IMR-90 (cell line): ENCODE data around the gene LIPG. TPM values are rescaled to one million over a fixed set of nuclear protein-coding genes. Genes with fewer than 3 reads are reported as not detected.

Experiments
- ATAC-seq: fragments of 200-7000 bp; cut with Tn5 transposase; 2 replicates; pipeline ENCODE4 v1.9.1; 2020; ENCODE audit warnings: low read depth, mild to moderate bottlenecking, moderate library complexity
- BruUV-seq: library from RNA; stranded (reverse); fragments of 400-500 nt; replicated peaks from 2 replicates; lab custom pipeline; 2021; lab: Mats Ljungman, UMichigan
- CTCF ChIA-PET: fragments of 300-600 bp; formaldehyde crosslinking; extraction: SDS; loops from one replicate; lab custom pipeline; 2021; ENCODE audit warnings: antibody characterized with exemption; lab: Yijun Ruan, JAX
- POLR2A ChIA-PET: fragments of 300-600 bp; sonication (Branson Sonifier 250); formaldehyde crosslinking; loops from one replicate; lab custom pipeline; 2022; ENCODE audit warnings: antibody characterized with exemption; ENCODE audit not compliant: unreplicated experiment; lab: Charles Lee
- DNase-seq: peaks from one replicate; pipeline ENCODE4 v3.0.0; 2013
- H2AFZ ChIP-seq: replicated peaks from 2 replicates; pipeline ENCODE3; 2013; ENCODE audit warnings: low read length, mild to moderate bottlenecking; ENCODE audit not compliant: poor library complexity
- H2AK5ac ChIP-seq: 2 replicates; pipeline ENCODE4 v1.6.1; 2013; ENCODE audit warnings: low read depth, low read length, inconsistent platforms
- H2AK9ac ChIP-seq: replicated peaks from 2 replicates; pipeline ENCODE3; 2013; ENCODE audit warnings: mild to moderate bottlenecking, low read depth, low read length, moderate library complexity; ENCODE audit not compliant: poor library complexity
- H2BK120ac ChIP-seq: 2 replicates; pipeline ENCODE4 v1.6.1; 2013; ENCODE audit warnings: low read depth, low read length, inconsistent platforms
- H2BK15ac ChIP-seq: 3 replicates; pipeline ENCODE4 v1.6.1; 2013; ENCODE audit warnings: low read depth, low read length, inconsistent platforms
- H2BK20ac ChIP-seq: 2 replicates; pipeline ENCODE4 v1.6.1; 2013; ENCODE audit warnings: low read depth, mild to moderate bottlenecking, inconsistent platforms, low read length, moderate library complexity
- H2BK5ac ChIP-seq: 2 replicates; pipeline ENCODE4 v1.6.1; 2013; ENCODE audit warnings: mild to moderate bottlenecking, low read depth, low read length, inconsistent platforms; ENCODE audit not compliant: poor library complexity, severe bottlenecking
- H3K14ac ChIP-seq: replicated peaks from 2 replicates; pipeline ENCODE4 v1.6.1; 2013; ENCODE audit warnings: low read depth, low read length, inconsistent platforms
- H3K18ac ChIP-seq: 2 replicates; pipeline ENCODE4 v1.6.1; 2013; ENCODE audit warnings: low read depth, low read length, control low read depth
- H3K23ac ChIP-seq: 2 replicates; pipeline ENCODE4 v1.6.1; 2013; ENCODE audit warnings: low read depth, low read length, inconsistent platforms
- H3K27ac ChIP-seq: 2 replicates; pipeline ENCODE4 v1.5.1; 2013; ENCODE audit warnings: mild to moderate bottlenecking, control low read depth, low read length; ENCODE audit not compliant: insufficient read depth
- H3K27me3 ChIP-seq: 2 replicates; pipeline ENCODE4 v1.6.1; 2013; ENCODE audit warnings: low read length; ENCODE audit not compliant: control insufficient read depth, insufficient read depth
- H3K36me3 ChIP-seq: 2 replicates; pipeline ENCODE4 v1.6.1; 2013; ENCODE audit warnings: low read length, mixed read lengths; ENCODE audit not compliant: control insufficient read depth, insufficient read depth
- H3K4ac ChIP-seq: 2 replicates; pipeline ENCODE4 v1.6.1; 2013; ENCODE audit warnings: low read depth, low read length, inconsistent platforms
- H3K4me1 ChIP-seq: 2 replicates; pipeline ENCODE4 v1.6.1; 2013; ENCODE audit warnings: low read length, mixed read lengths; ENCODE audit not compliant: control insufficient read depth, insufficient read depth
- H3K4me2 ChIP-seq: 2 replicates; pipeline ENCODE4 v1.6.1; 2013; ENCODE audit warnings: low read depth, mild to moderate bottlenecking, control low read depth, low read length, moderate library complexity
- H3K4me3 ChIP-seq: 2 replicates; pipeline ENCODE4 v1.5.1; 2013; ENCODE audit warnings: low read depth, mild to moderate bottlenecking, control low read depth, low read length, moderate library complexity; ENCODE audit not compliant: insufficient read depth
- H3K56ac ChIP-seq: 2 replicates; pipeline ENCODE4 v1.6.1; 2013; ENCODE audit warnings: low read length, inconsistent platforms; ENCODE audit not compliant: insufficient read depth; ENCODE audit errors: extremely low read depth
- H3K79me1 ChIP-seq, 2 experiments: 2 replicates each; pipeline ENCODE4 v1.6.1; 2013; ENCODE audit warnings: low read length in 2 of 2, inconsistent platforms in 1 of 2, low read depth in 1 of 2
- H3K9ac ChIP-seq: 2 replicates; pipeline ENCODE4 v1.6.1; 2013; ENCODE audit warnings: low read depth, low read length, control low read depth
- H3K9me1 ChIP-seq: 2 replicates; pipeline ENCODE4 v1.6.1; 2013; ENCODE audit warnings: low read length, inconsistent platforms; ENCODE audit not compliant: insufficient read depth
- H3K9me3 ChIP-seq: 2 replicates; pipeline ENCODE4 v1.6.1; 2013; ENCODE audit warnings: low read length; ENCODE audit not compliant: control insufficient read depth, insufficient read depth
- H4K20me1 ChIP-seq: 2 replicates; pipeline ENCODE4 v1.6.1; 2013; ENCODE audit warnings: low read length, inconsistent platforms; ENCODE audit not compliant: insufficient read depth
- H4K5ac ChIP-seq: 2 replicates; pipeline ENCODE4 v1.6.1; 2013; ENCODE audit warnings: mild to moderate bottlenecking, low read depth, low read length, control low read depth
- H4K8ac ChIP-seq, 2 experiments: 2 replicates each; pipeline ENCODE4 v1.6.1; 2013; ENCODE audit warnings: low read depth in 2 of 2, low read length in 2 of 2, control low read depth in 1 of 2, inconsistent platforms in 1 of 2
- H4K91ac ChIP-seq: 2 replicates; pipeline ENCODE4 v1.6.1; 2013; ENCODE audit warnings: low read depth, low read length, inconsistent platforms; ENCODE audit not compliant: insufficient read depth
- BHLHE40 ChIP-seq: fragments of 150-350 bp; IDR thresholded peaks from 2 replicates; pipeline ENCODE4 v1.6.1; 2016; ENCODE audit warnings: mild to moderate bottlenecking, low read depth, low read length
- CEBPB ChIP-seq: IDR thresholded peaks from 2 replicates; pipeline ENCODE4 v1.6.1; 2012; ENCODE audit warnings: low read depth, low read length, improper control_type of control experiment
- CHD1 ChIP-seq: IDR thresholded peaks from 2 replicates; pipeline ENCODE4 v1.6.1; 2012; ENCODE audit warnings: low read depth, low read length, improper control_type of control experiment
- FOS ChIP-seq: fragments of 150-350 bp; IDR thresholded peaks from 2 replicates; pipeline ENCODE4 v1.6.1; 2016; ENCODE audit warnings: low read depth, low read length
- MAZ ChIP-seq: IDR thresholded peaks from 2 replicates; pipeline ENCODE4 v1.6.1; 2012; ENCODE audit warnings: low read depth, mild to moderate bottlenecking, low read length, improper control_type of control experiment, moderate library complexity, borderline replicate concordance
- MXI1 ChIP-seq: IDR thresholded peaks from 2 replicates; pipeline ENCODE4 v1.6.1; 2012; ENCODE audit warnings: low read depth, mild to moderate bottlenecking, low read length, moderate library complexity, borderline replicate concordance
- NFE2L2 ChIP-seq: fragments of 150-350 bp; IDR thresholded peaks from 2 replicates; pipeline ENCODE4 v1.6.1; 2016; ENCODE audit warnings: low read depth, mild to moderate bottlenecking, low read length
- POLR2A ChIP-seq: IDR thresholded peaks from 2 replicates; pipeline ENCODE4 v1.6.1; 2012; ENCODE audit warnings: mild to moderate bottlenecking, low read depth, low read length
- RAD21 ChIP-seq: IDR thresholded peaks from 2 replicates; pipeline ENCODE4 v1.6.1; 2012; ENCODE audit warnings: low read length, improper control_type of control experiment
- RCOR1 ChIP-seq: IDR thresholded peaks from 2 replicates; pipeline ENCODE4 v1.6.1; 2012; ENCODE audit warnings: mild to moderate bottlenecking, low read length, improper control_type of control experiment; ENCODE audit not compliant: insufficient replicate concordance
- RFX5 ChIP-seq: IDR thresholded peaks from 2 replicates; pipeline ENCODE4 v1.8.0; 2012; ENCODE audit warnings: low read depth, mild to moderate bottlenecking, low read length, moderate library complexity
- WGBS, 2 experiments: methylation state at CpG; one replicate each; pipeline versions ENCODE4 v1.1.5 to v1.1.7; 2013; ENCODE audit warnings: missing lambda C conversion rate in 2 of 2; ENCODE audit not compliant: insufficient read length in 1 of 2; ENCODE audit errors: extremely low coverage in 2 of 2; 5-methylcytosine and 5-hydroxymethylcytosine counted together
- dilution Hi-C: fragments of 300-500 bp; cut with HindIII; formaldehyde crosslinking; loops from one replicate; pipeline ENCODE4 v1.14.3; 2018; ENCODE audit warnings: low sequenced_read_pairs; ENCODE audit not compliant: unreplicated experiment
- in situ Hi-C: fragments of 300-500 bp; cut with MboI; formaldehyde crosslinking; loops from 3 replicates; pipeline ENCODE4 v1.14.3; 2019; ENCODE audit warnings: low sequenced_read_pairs, inconsistent platforms, mixed read lengths
- intact Hi-C: fragments of 100-400 bp; cut with micrococcal nuclease; formaldehyde crosslinking; loops from 2 replicates; pipeline ENCODE4 v1.10.0; 2022
- polyA plus RNA-seq, 3 experiments: library from polyadenylated mRNA; depleted of rRNA; stranded (reverse); fragments of >200 nt; gene quantifications; 2 replicates each; pipeline ENCODE4 v1.2.3, GENCODE V29; 2012; ENCODE audit warnings: low replicate concordance in 1 of 3
- total RNA-seq: library from RNA; depleted of rRNA; stranded (reverse); fragments of >200 nt; gene quantifications from 2 replicates; pipeline ENCODE4 v1.2.3, GENCODE V29; 2012
- TF ChIP-seq, protein P1 (sequence below): conservative IDR thresholded peaks from 2 replicates; pipeline ENCODE4 v1.5.1; 2012; ENCODE audit warnings: mild to moderate bottlenecking, low read depth, low read length, improper control_type of control experiment

The LIPG gene
- total and polyA plus RNA-seq, 2 of the 4 experiments (the other 2 are of a cell fraction), result under 0.01 to 0.14 TPM

- ATAC-seq (no peak), DNase-seq (no peak)
- H3K9me1 ChIP-seq, result no peaks in the 10 kb centered on the region; the same call in 1 of the 2 replicates
- no peak overlapping the region for H4K8ac ChIP-seq
- H3K9me3 ChIP-seq, result no peaks in the 10 kb centered on the region
- H3K9ac ChIP-seq, result no peak overlapping the region
- 51% methylated on average over 4 of the region's 13 CpGs; no CpG with 5 or more reads in 1 of the 2 experiments for WGBS, 2 experiments
- H4K91ac ChIP-seq, result no peak overlapping the region
- TF ChIP-seq, protein P1, sequence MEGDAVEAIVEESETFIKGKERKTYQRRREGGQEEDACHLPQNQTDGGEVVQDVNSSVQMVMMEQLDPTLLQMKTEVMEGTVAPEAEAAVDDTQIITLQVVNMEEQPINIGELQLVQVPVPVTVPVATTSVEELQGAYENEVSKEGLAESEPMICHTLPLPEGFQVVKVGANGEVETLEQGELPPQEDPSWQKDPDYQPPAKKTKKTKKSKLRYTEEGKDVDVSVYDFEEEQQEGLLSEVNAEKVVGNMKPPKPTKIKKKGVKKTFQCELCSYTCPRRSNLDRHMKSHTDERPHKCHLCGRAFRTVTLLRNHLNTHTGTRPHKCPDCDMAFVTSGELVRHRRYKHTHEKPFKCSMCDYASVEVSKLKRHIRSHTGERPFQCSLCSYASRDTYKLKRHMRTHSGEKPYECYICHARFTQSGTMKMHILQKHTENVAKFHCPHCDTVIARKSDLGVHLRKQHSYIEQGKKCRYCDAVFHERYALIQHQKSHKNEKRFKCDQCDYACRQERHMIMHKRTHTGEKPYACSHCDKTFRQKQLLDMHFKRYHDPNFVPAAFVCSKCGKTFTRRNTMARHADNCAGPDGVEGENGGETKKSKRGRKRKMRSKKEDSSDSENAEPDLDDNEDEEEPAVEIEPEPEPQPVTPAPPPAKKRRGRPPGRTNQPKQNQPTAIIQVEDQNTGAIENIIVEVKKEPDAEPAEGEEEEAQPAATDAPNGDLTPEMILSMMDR, result no peak
- TF ChIP-seq RAD21, result no peak
- TF ChIP-seq NFE2L2, result no peak
- TF ChIP-seq MXI1, result no peak
- TF ChIP-seq BHLHE40, result no peak
- TF ChIP-seq RFX5, result no peak
- TF ChIP-seq MAZ, result no peak
- TF ChIP-seq RCOR1, result no peak
- TF ChIP-seq FOS, result no peak
- TF ChIP-seq CEBPB, result no peak
- TF ChIP-seq POLR2A, result no peak
- no peak for TF ChIP-seq CHD1
- no peaks in the 10 kb centered on the region for H3K4me1 ChIP-seq
- H3K4me2 ChIP-seq, result no peak overlapping the region
- H3K4ac ChIP-seq, result no peak overlapping the region
- ChIA-PET CTCF (no interaction called here), POLR2A (no interaction called here)
- H2BK15ac ChIP-seq, result no peak overlapping the region
- no peak overlapping the region for H3K56ac ChIP-seq
- H2BK5ac ChIP-seq, result no peak overlapping the region
- dilution Hi-C loops, result no loop called here
- no peaks in the 10 kb centered on the region for H3K36me3 ChIP-seq
- H3K79me1 ChIP-seq, result no peaks in the 10 kb centered on the region
- no peak overlapping the region for H4K5ac ChIP-seq
- no peak overlapping the region for H3K4me3 ChIP-seq
- H2BK120ac ChIP-seq, result no peak overlapping the region
- H4K20me1 ChIP-seq, result no peaks in the 10 kb centered on the region
- no peak overlapping the region for H2AK5ac ChIP-seq
- intact Hi-C loops, result no loop called here
- H3K14ac ChIP-seq, result no peak overlapping the region
- no peak overlapping the region for H3K18ac ChIP-seq
- peaks cover 19% of the 10 kb centered on the region for H3K27me3 ChIP-seq
- H3K23ac ChIP-seq, result no peak overlapping the region; the same call in 1 of the 2 replicates
- in situ Hi-C loops, result no loop called here
- no peak overlapping the region for H2AFZ ChIP-seq
- BruUV-seq, result no TSS peak
- H3K27ac ChIP-seq, result no peak overlapping the region
- H2AK9ac ChIP-seq, result no peak overlapping the region
- H2BK20ac ChIP-seq, result no peak overlapping the region
Measured at GRCh38 chr18:49639643-49640391, 78.0 kb downstream of the LIPG start.
